GM18951 (cell line): Measurements from ENCODE around the gene SIMC1.
"Not testable (repeated sequence)": the region's sequence is repeated elsewhere in the genome, so short reads cannot be mapped to it uniquely, and the experiment has no call there.

Source experiments
- POLR2A ChIP-seq: IDR thresholded peaks from 4 replicates; pipeline ENCODE4 v1.6.1; 2011; ENCODE audit warnings: mild to moderate bottlenecking; ENCODE audit not compliant: insufficient read length, insufficient read depth; ENCODE audit errors: extremely low read depth
- in situ Hi-C: fragments of 300-500 bp; cut with MboI; formaldehyde crosslinking; loops from one replicate; pipeline ENCODE4 v1.12.0; 2022; ENCODE audit warnings: low sequenced_read_pairs, mixed read lengths, inconsistent platforms; ENCODE audit not compliant: unreplicated experiment

SIMC1 gene

DNA sequence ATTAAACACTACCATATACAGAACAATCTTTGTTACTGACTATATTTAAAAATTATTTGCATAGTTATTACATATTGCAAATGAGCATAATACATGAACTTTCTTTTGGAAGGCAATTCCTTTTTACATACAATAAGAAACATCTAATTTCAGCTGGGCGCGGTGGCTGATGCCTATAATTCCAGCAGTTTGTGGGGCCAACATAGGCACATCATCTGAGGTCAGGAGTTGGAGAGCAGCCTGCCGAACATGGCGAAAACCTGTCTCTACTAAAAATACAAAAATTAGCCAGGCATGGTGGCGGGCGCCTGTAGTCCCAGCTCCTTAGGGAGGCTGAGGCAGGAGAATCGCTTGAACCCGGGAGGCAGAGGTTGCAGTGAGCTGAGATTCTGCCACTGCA is 36.4 kb upstream of the SIMC1 start:
- in situ Hi-C loops: no loop called here
- TF ChIP-seq POLR2A: no peak

DNA sequence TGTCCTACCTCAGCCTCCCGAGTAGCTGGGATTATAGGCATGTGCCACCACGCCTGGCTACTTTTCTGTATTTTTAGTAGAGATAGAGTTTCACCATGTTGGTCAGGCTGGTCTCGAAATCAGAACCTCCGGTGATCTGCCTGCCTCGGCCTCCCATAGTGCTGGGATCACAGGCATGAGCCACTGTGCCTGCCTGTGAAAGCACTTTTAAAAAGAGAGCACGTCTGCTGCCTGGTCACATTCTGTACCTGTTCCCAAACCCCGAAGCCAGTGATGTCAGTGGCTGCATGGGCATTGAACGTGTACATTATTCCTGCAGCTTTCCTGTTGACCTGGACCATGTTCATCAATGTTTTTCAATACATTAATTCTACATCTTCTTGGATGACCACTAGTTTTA is 35.1 kb upstream of the SIMC1 start:
- in situ Hi-C loops: no loop called here
- no peak for TF ChIP-seq POLR2A

DNA sequence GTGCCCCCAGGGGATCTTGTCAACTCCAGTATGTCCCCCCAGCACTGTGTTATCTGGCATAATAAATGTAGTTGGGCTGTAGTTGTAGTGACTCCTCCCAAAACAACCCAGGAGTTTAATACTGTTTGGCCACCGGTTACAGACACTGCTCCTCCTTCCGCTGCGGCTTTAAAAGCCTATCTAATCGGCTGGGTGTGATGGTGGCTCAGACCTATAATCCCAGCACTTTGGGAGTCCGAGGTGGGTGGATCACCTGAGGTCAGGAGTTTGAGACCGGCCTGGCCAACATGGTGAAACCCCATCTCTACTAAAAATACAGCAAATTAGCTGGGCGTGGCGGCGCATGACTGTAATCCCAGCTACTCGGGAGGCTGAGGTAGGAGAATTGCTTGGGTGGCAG is 34.7 kb upstream of the SIMC1 start:
- in situ Hi-C loops: not testable (repeated sequence)

DNA sequence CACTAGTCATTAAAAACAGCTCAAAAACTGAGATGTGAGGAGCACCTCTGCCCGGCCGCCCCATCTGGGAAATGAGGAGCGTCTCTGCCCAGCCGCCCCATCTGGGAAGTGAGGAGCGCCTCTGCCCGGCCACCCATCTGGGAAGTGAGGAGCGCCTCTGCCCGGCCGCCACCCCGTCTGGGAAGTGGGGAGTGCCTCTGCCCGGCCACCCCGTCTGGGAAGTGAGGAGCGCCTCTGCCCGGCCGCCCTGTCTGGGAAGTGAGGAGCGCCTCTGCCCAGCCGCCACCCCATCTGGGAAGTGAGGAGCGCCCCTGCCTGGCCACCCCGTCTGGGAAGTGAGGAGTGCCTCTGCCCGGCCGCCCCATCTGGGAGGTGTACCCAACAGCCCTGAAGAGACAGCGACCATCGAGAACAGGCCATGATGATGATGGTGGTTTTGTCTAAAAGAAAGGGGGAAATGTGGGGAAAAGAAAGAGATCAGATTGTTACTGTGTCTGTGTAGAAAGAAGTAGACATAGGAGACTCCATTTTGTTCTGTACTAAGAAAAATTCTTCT is 23.7 kb upstream of the SIMC1 start:
- in situ Hi-C loops: loop anchor here (5.0 kb wide), 1 partner anchor 1478 kb away; no protein-coding TSS in a partner anchor

DNA sequence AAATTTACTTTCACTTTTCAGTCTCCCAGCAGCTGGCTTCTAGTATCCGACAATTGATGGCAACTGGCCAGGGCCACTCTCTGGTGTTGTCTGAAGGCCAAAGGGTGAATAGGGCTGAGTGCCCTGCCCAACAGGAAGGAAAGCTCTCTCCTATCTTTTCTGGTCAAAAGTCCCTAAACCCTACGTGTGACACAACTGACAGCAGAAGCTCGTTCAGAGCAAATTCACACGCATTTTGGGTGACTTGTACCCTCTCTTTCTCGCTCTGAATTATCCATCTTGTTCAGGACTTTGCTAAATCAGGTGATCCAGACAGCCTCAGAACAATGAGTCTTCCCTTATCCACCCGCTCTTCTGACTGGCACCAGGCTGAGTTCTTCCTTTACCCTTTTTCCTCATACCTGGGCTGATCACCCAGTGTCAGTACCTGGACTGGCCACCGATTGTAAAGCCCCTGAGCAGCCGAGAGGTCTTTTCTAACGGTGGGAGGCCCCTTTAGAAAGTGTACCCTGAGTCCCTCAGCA is 21.8 kb upstream of the SIMC1 start:
- in situ Hi-C loops: loop anchor here (5.0 kb wide), 1 partner anchor 1476 kb away; no protein-coding TSS in a partner anchor

DNA sequence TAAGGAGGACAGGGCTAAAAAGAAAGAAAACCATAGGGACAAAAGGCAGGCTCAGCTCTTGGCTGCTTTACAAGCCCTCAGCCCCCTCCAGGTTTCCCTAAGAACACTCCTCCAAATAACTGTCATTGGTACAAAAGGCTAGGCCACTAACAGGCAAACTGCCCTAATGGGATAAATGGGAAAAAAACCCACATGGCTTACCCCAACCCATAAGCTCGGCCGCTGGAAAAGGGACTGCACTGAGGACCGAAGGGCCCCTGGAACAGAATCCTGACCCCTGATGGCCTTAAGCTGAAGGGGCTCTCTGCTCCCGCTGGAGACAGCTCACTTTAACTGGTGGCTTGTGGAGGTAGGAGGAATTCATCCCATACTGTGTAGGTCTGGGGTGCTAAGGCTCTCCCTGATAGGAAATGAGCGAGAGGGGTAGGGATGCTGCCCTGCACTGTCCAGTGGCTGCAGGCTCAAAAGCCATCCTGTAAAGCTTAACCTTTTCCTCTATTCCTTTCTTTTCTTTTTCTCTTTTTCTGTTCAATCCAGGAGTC is 21.0 kb upstream of the SIMC1 start:
- in situ Hi-C loops: loop anchor here (5.0 kb wide), 1 partner anchor 1475 kb away; no protein-coding TSS in a partner anchor

DNA sequence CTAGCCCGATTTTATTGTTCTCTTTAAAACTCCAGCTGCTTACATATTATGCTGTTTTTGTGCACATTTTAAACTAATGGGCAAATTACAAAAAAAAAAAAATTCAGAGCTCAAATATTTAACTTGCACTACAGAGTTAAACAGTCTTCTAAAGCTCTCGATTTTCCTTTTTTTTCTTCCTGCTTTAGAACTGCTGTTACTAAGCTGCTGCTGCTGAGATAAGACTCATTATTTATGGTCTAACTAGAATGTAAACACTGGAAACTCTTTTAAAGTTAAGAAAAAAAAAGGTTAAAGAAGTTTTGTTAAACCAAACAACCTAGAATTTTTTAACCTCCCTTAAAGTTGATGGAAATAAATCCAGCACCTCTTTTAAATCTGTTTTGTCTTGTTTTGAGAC is 20.5 kb upstream of the SIMC1 start:
- in situ Hi-C loops: loop anchor here (5.0 kb wide), 1 partner anchor 1475 kb away; no protein-coding TSS in a partner anchor

DNA sequence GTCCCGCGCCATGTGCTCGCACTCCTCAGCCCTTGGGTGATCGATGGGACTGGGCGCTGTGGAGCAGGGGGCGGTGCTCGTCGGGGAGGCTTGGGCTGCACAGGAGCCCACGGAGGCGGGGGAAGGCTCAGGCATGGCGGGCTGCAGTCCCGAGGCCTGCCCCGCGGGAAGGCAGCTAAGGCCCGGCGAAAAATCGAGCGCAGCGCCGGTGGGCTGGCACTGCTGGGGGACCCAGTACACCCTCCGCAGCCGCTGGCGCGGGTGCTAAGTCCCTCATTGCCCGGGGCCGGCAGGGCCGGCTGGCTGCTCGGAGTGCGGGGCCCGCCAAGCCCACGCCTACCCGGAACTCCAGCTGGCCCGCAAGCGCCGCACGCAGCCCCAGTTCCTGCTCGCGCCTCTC is 16.2 kb upstream of the SIMC1 start:
- in situ Hi-C loops: not testable (repeated sequence)

DNA sequence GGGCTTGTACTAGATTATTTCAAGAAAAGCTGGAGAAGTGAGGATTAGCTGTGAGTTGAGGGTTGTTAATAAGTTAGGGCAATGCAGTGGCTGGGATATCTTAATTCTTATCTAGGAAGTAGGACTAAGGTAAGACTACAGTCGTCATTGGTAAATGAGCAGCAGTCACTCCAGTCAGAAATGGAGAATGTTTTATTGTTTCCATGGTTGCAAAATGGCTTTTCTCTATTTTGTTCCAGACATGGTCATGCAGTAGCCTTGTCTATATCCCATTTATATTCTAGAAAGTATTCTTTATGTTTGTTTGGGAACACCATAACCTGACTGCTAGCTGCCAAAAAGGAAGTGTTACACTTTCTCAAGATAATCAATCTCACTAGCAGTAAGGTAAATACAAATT is 9.9 kb upstream of the SIMC1 start:
- in situ Hi-C loops: not testable (repeated sequence)

DNA sequence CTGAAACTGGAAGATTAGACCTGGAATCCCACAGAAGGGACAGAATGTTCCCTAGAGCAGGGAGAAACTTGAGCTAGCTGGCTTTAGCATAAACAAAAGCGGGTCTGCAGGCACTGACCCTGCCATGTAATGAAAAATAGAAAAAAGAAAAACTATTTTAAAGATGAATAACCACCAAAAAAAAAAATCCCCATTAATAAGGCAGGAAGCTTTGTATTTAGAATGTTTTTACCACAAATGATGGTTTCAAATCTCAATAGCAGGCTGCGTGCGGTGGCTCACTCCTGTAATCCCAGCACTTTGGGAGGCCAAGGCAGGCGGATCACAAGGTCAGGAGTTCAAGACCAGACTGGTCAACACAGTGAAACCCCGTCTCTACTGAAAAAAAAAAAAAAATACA is 5.0 kb upstream of the SIMC1 start:
- in situ Hi-C loops: not testable (repeated sequence)

DNA sequence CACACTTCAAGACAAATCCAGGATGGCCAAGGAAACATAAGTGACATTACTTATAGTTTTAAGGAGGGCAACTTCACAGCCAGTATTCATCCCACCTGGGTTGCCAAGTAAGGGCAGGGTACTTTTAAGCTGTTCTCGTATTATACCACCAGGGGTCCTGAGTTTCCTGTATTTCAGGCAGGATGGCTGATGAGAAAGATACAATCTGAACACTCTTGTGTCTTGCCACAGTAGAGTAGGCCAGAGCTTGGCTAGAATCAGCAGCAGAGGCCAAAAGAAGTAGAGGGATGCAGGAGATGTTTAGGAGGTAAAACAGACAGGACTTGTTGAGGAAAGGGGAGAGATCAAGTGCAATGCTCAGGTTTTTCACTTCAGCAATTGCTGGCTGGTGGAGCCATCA is 3.1 kb upstream of the SIMC1 start:
- in situ Hi-C loops: not testable (repeated sequence)

DNA sequence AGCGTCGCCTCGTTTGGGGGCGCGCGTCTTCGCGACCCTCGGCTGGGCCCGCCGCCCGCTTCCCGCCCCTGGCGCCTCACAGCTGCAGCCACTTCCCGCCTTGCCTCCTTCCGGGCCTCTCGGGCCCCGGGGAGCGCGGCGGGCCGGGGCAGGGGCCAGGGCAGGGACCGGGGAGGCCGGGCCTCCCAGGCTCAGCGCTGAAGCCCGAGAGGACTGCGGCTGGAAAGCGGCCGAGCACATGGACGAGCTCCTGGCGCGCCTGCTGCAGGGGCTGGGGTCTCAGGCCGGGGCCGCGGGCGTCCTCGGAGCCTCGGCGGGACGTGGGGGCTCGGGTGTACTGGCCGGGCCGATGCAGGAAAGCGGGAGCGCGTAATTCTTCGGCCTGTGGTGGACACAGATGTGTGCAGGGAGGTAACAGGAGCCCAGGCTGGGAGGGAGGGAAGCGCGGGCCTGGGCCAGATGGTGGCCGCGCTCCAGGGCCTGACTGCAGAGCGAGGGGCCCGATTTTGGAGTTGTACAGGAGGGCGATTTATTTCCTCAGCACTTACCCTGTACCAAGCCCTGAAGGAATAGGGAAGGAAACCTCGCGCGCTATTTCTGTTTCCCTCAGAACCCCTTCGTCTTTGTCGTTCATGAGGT is 540 bp downstream of the SIMC1 start:
- in situ Hi-C loops: not testable (repeated sequence)

DNA sequence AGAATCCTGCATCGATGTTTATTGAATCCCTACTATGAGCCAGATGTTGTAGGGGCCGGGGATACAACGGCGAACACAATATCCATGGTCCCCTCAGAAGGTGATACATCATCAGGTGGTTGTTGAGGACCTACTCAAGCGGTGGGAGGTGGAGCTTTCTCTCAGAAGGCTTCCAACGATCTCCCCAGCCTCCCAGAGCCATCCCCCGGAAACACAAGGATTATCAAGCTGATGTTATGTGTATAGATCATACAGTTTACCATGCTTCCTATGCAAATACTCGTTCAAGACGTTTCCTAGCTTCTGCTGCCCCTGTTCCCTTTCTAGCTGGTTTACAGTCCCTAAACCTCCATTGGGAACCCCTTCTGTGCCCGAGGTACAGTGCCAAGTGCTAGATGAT is 1.1 kb downstream of the SIMC1 start:
- in situ Hi-C loops: not testable (repeated sequence)

DNA sequence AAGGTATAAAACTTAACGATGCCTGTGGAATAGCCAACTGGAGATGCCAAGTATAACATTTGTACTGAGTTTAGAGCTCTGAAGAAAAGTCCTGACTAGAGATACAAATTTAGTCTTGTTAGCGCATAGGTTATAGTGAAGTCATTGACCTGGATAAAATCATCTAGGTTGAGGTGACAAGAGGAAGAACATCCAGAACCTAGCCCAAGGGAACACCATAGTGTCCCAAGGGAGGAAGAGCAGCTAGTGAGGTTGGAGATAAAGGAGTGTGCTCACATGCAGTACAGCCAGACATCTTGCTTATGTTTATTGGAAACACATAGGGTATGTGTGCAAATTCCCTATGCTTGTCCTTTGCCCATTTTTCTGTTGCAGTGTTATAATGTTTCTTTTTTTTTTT is 6.1 kb downstream of the SIMC1 start:
- in situ Hi-C loops: loop anchor here (10.0 kb wide), 1 partner anchor 1420 kb away; no protein-coding TSS in a partner anchor

DNA sequence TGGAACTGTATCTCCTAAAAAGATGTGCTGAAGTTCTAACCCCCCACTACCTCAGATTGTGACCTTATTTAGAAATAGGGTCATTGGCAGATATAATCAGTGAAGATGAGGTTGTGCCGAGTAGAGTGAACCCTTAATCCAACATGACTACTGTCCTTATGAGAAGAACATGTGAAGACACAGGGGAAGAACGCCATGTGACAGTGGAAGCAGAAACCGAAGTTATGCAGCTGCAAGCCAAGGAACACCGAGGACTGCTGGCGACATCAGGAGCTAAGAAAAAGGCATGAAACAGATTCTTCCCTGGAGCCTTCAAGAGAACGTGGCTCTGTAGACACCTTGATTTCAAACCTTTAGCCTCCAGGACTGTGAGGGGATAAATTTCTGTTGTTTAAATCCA is 6.8 kb downstream of the SIMC1 start:
- in situ Hi-C loops: loop anchor here (10.0 kb wide), 1 partner anchor 1420 kb away; no protein-coding TSS in a partner anchor

DNA sequence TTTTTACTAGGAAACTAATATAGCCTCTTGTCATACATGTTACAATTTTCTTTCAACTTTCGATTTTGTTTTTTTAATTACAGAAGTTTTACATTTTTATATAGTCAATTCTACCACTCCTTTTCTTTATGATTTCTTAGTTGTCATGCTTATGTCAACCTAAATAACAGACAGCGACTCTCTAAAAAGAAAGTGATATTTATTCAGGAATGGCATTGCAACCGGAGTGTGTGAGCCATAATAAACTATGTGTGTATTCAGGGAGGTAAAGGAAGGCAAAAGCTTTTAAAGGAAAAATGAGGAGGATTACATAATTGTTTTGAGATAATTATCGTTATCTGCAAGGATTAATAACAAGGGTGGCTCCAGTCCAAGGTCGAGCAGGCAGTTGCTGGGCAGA is 7.3 kb downstream of the SIMC1 start:
- in situ Hi-C loops: loop anchor here (10.0 kb wide), 1 partner anchor 1419 kb away; no protein-coding TSS in a partner anchor

DNA sequence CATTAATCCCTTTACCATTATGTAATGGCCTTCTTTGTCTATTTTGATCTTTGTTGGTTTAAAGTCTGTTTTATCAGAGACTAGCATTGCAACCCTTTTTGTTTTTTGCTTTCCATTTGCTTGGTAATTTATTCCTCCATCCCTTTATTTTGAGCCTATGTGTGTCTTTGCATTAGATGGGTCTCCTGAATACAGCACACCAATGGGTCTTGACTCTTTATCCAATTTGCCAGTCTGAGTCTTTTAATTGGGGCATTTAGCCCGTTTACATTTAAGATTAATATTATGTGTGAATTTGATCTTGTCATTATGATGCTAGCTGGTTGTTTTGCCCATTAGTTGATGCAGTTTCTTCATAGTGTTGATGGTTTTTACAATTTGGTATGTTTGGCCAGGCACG is 12.5 kb downstream of the SIMC1 start:
- in situ Hi-C loops: not testable (repeated sequence)

DNA sequence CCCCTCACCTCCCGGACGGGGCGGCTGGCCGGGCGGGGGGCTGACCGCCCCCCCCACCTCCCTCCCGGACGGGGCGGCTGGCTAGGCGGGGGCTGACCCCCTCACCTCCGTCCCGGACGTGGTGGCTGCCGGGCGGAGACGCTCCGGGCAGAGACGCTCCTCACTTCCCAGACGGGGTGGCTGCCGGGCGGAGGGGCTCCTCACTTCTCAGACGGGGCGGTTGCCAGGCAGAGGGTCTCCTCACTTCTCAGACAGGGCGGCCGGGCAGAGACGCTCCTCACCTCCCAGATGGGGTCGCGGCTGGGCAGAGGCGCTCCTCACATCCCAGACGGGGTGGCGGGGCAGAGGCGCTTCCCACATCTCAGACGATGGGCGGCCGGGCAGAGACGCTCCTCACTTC is 13.9 kb downstream of the SIMC1 start:
- in situ Hi-C loops: not testable (repeated sequence)

DNA sequence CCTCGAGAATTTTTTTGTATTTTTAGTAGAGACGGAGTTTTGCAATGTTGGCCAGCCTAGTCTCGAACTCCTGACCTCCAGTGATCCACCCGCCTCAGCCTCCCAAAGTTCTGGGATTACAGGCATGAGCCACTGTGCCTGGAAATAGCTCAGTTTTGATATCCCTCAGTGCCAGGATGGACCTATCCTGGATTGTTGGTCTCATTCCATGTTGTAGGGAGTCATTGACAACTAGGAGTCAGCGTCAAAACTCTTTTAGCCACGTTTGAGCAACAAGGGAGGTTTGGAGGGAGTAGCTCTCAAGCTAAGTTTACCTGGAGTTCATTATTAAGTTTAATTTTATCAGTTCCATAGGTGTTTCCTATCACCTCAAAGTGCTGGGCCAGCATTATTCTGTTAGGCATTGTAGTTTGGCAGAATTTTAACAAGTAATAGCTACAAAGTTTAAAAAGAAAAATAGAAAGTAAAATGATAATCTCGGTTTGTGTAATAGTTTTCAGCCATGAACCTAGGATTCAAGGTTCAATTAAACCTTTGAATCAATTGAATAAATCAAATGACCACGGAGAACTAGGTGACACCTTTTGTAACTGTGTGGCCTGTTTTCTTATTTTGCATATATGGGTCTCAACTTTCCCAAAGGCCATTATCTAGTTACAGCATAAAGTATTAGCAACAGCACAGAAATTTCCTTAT is 15.3 kb downstream of the SIMC1 start:
- in situ Hi-C loops: not testable (repeated sequence)

DNA sequence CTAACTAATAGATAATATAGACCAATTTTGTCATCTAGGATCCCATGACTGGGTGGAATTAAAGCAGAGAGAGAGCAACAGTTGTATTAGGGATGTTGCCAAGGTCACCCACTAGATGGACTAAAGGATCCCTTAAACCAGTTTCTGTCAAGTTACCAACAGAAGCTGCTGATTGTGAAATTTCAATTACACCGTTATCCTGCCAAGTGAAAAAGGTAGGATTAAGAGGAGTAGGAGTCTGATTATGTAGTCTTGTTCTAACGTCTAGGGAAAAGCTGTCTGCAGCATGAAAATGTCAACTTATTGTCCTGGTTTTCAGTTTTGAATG is 15.8 kb downstream of the SIMC1 start:
- in situ Hi-C loops: not testable (repeated sequence)
